Fibroblast of lung (primary cell): ENCODE data around the gene ERICH6B.

Source experiments
- EZH2 ChIP-seq: IDR thresholded peaks from 2 replicates; pipeline ENCODE4 v1.5.1; 2012; ENCODE audit warnings: low read length, control low read depth, mild to moderate bottlenecking; ENCODE audit errors: missing control alignments
- TF ChIP-seq, protein P1 (sequence below), 2 donors: IDR thresholded peaks in 1 of 2; conservative IDR thresholded peaks in 1 of 2; 1 replicate in 1 of 2; 2 replicates in 1 of 2; pipeline ENCODE4 v1.5.1; 2011 to 2012; ENCODE audit warnings: low read length in 2 of 2, control low read depth in 1 of 2, inconsistent platforms in 1 of 2, low read depth in 1 of 2, mild to moderate bottlenecking in 1 of 2

DNA sequence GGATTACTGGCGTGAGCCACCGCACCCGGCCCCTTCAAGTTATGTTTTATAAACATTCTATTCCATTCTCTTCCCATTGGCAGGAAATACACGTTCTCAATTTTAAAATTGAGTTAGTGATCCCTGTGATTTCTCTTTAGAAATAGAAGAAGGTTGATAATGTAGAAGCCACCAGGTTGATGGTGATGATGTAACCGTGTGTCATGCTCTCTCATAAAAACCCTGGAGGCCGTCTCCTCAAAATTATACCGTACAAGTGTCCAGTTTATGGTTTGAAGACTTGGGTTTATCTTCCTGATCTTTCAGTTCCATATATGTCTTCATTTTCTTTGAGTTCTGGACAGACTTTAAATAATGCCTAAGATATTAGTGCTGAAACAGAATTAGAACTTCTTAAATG, 118.6 kb downstream of the ERICH6B start:
- TF ChIP-seq, protein P1, sequence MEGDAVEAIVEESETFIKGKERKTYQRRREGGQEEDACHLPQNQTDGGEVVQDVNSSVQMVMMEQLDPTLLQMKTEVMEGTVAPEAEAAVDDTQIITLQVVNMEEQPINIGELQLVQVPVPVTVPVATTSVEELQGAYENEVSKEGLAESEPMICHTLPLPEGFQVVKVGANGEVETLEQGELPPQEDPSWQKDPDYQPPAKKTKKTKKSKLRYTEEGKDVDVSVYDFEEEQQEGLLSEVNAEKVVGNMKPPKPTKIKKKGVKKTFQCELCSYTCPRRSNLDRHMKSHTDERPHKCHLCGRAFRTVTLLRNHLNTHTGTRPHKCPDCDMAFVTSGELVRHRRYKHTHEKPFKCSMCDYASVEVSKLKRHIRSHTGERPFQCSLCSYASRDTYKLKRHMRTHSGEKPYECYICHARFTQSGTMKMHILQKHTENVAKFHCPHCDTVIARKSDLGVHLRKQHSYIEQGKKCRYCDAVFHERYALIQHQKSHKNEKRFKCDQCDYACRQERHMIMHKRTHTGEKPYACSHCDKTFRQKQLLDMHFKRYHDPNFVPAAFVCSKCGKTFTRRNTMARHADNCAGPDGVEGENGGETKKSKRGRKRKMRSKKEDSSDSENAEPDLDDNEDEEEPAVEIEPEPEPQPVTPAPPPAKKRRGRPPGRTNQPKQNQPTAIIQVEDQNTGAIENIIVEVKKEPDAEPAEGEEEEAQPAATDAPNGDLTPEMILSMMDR (conservative IDR thresholded peaks at IDR 0.05 in 1 of 2, IDR thresholded peaks at IDR 0.05 in 1 of 2; ENCODE audit: low read depth in 1 of 2, low read length in 2 of 2): no peak
- no peak for TF ChIP-seq EZH2
